ENCODE results near the gene PRR36. TPM values are rescaled to one million over a fixed set of nuclear protein-coding genes. Genes with fewer than 3 reads are reported as not detected.

The PRR36 gene
- total RNA-seq = under 0.01 TPM in 1 of 2 replicates, not detected in the other

GRCh38 chr19:7874076-7874896 lies at the start of gene PRR36:
Gene PRR36, minus strand, starts transcription at chr19:7874390. Its CDS starts 701 bp downstream, at chr19:7873689.
- H3K4me3 ChIP-seq (ENCODE audit: insufficient read depth, low read length) = no peak within 1 kb of the TSS
- no peaks in the 10 kb centered on the region for H3K36me3 ChIP-seq (ENCODE audit: insufficient read depth, low read length)
- H3K79me2 ChIP-seq (ENCODE audit: insufficient read depth, low read length) = no peaks in the 10 kb centered on the region
- H4K20me1 ChIP-seq (ENCODE audit: insufficient read depth, low read length) = no peaks in the 10 kb centered on the region
- DNase-seq (ENCODE audit: insufficient read length, low spot score, missing footprints) = peak; percentile 81
- H3K27me3 ChIP-seq (ENCODE audit: insufficient read depth, low read length) = peaks cover 25% of the 10 kb centered on the region
- no peak within 1 kb of the TSS for H3K27ac ChIP-seq (ENCODE audit: low read depth, low read length)
- no peak within 1 kb of the TSS for H3K4me2 ChIP-seq (ENCODE audit: insufficient read depth, low read length)
- H3K9me3 ChIP-seq (ENCODE audit: low read depth, low read length) = no peaks in the 10 kb centered on the region
- TF ChIP-seq, protein P1, sequence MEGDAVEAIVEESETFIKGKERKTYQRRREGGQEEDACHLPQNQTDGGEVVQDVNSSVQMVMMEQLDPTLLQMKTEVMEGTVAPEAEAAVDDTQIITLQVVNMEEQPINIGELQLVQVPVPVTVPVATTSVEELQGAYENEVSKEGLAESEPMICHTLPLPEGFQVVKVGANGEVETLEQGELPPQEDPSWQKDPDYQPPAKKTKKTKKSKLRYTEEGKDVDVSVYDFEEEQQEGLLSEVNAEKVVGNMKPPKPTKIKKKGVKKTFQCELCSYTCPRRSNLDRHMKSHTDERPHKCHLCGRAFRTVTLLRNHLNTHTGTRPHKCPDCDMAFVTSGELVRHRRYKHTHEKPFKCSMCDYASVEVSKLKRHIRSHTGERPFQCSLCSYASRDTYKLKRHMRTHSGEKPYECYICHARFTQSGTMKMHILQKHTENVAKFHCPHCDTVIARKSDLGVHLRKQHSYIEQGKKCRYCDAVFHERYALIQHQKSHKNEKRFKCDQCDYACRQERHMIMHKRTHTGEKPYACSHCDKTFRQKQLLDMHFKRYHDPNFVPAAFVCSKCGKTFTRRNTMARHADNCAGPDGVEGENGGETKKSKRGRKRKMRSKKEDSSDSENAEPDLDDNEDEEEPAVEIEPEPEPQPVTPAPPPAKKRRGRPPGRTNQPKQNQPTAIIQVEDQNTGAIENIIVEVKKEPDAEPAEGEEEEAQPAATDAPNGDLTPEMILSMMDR (IDR thresholded peaks at IDR 0.05; ENCODE audit: extremely low read depth, low read depth, low read length) = no peak
- H3K4me1 ChIP-seq (ENCODE audit: insufficient read depth, low read length) = peaks cover 9% of the 10 kb centered on the region
- no peak within 1 kb of the TSS for H2AFZ ChIP-seq (ENCODE audit: low read length)

DNA sequence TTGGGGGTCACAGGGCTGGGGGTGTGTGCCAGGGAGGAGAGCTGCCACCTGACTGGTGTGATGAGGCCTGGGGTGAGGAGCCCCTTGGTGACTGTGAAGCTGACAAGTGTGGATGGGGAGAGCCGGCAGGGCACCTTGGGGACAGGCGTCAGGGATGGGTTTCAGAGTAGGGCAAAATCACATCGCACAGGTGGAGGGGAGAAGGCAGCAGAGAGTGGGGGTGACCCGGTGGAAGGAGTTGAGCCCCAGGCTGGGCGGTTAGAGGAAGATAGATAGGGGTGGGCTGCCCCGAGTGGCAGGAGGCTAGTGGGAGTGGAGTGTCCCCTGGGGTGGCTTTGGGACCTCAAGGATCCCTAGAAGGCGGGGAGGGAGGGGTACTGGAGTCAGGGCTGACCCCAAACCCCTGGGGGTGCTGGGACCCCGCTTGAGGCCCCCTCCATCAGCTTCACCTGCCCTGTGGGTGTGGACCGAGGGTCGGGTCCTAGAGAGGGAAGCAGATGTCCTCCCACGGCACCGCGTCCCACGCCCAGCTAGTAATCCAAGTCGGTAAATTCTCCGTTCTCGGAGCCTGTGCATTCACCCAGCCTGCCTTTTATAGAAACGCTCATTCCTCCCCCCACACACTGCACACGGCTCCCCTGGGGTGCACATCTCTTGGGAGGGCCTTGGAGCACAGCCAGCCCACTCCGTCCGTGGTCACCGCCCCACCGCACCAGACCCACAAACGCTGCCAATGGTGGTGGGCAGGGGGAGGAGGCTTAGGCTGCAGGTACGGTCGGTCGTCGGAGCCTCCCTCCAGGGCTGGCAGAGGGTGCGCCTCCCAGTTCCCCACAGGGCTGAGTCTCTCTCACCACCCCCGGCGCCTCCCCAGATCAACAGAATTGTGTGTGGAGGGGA lies 49.4 kb upstream of the PRR36 start:
- no peak overlapping the region for H3K4me2 ChIP-seq (ENCODE audit: insufficient read depth, low read length)
- TF ChIP-seq, protein P1 (IDR thresholded peaks at IDR 0.05; ENCODE audit: extremely low read depth, low read depth, low read length) = no peak
- H4K20me1 ChIP-seq (ENCODE audit: insufficient read depth, low read length) = peaks cover 9% of the 10 kb centered on the region
- peaks cover 29% of the 10 kb centered on the region for H3K4me1 ChIP-seq (ENCODE audit: insufficient read depth, low read length)
- H3K4me3 ChIP-seq (ENCODE audit: insufficient read depth, low read length) = no peak overlapping the region
- H3K36me3 ChIP-seq (ENCODE audit: insufficient read depth, low read length) = peaks cover 14% of the 10 kb centered on the region
- no peak overlapping the region for H3K27ac ChIP-seq (ENCODE audit: low read depth, low read length)
- H3K27me3 ChIP-seq (ENCODE audit: insufficient read depth, low read length) = peaks cover 4% of the 10 kb centered on the region
- no peak overlapping the region for H2AFZ ChIP-seq (ENCODE audit: low read length)
- H3K9me3 ChIP-seq (ENCODE audit: low read depth, low read length) = no peaks in the 10 kb centered on the region
- DNase-seq (ENCODE audit: insufficient read length, low spot score, missing footprints) = peak; percentile 76
- peaks cover 17% of the 10 kb centered on the region for H3K79me2 ChIP-seq (ENCODE audit: insufficient read depth, low read length)

GRCh38 chr19:7922836-7923195 lies 48.6 kb upstream of the PRR36 start:
- TF ChIP-seq, protein P1 (IDR thresholded peaks at IDR 0.05; ENCODE audit: extremely low read depth, low read depth, low read length) = no peak
- no peak overlapping the region for H2AFZ ChIP-seq (ENCODE audit: low read length)
- peaks cover 17% of the 10 kb centered on the region for H3K79me2 ChIP-seq (ENCODE audit: insufficient read depth, low read length)
- H3K9me3 ChIP-seq (ENCODE audit: low read depth, low read length) = no peaks in the 10 kb centered on the region
- DNase-seq (ENCODE audit: insufficient read length, low spot score, missing footprints) = peak; percentile 43
- H3K27me3 ChIP-seq (ENCODE audit: insufficient read depth, low read length) = peaks cover 7% of the 10 kb centered on the region
- no peak overlapping the region for H3K4me2 ChIP-seq (ENCODE audit: insufficient read depth, low read length)
- peaks cover 9% of the 10 kb centered on the region for H4K20me1 ChIP-seq (ENCODE audit: insufficient read depth, low read length)
- peaks cover 22% of the 10 kb centered on the region for H3K4me1 ChIP-seq (ENCODE audit: insufficient read depth, low read length)
- peaks cover 14% of the 10 kb centered on the region for H3K36me3 ChIP-seq (ENCODE audit: insufficient read depth, low read length)
- H3K4me3 ChIP-seq (ENCODE audit: insufficient read depth, low read length) = no peak overlapping the region
- H3K27ac ChIP-seq (ENCODE audit: low read depth, low read length) = no peak overlapping the region
